Adrenal gland (tissue), 5 donors: ENCODE results near the gene TPK1.

Source experiments
- POLR2A ChIP-seq, 2 donors: fragments of 450-650 bp; IDR thresholded peaks; one replicate each; pipeline ENCODE4 v1.6.1; 2017; ENCODE audit warnings: antibody characterized with exemption in 2 of 2, mild to moderate bottlenecking in 2 of 2, moderate library complexity in 1 of 2
- TF ChIP-seq, protein P1 (sequence below), 6 experiments: fragments of 450-650 bp in 4 of 6; fragments of 200-600 bp in 2 of 6; sonication (generic) in 1 of 6; IDR thresholded peaks; 1 replicate in 5 of 6; 2 replicates in 1 of 6; pipeline versions ENCODE4 v1.5.1 to v1.8.0; 2016 to 2021; ENCODE audit warnings: antibody characterized with exemption in 6 of 6, mild to moderate bottlenecking in 2 of 6, moderate library complexity in 1 of 6
- donor health status: DM: no; HTN: no; CAD: no.

DNA sequence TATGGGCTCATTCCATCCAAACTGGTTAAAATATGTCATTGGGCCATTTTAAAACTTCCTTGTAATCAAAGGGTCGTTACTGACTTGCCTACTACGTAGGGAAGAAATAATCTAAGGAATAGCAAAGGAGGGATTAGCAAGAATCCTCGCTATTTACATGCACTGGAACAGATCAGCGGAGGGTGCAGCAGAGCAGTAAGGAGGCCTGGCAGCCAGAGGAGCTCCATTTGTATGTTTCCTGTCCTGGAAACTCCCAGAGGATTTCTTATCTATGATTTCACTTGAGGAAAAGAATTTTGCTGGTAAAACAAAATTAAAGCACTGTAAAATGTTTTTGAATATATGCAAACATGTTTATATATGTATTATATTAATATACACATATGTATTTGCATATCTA, 107.3 kb downstream of the TPK1 start:
- no peak for TF ChIP-seq POLR2A (IDR thresholded peaks at IDR 0.05)
- TF ChIP-seq, protein P1, sequence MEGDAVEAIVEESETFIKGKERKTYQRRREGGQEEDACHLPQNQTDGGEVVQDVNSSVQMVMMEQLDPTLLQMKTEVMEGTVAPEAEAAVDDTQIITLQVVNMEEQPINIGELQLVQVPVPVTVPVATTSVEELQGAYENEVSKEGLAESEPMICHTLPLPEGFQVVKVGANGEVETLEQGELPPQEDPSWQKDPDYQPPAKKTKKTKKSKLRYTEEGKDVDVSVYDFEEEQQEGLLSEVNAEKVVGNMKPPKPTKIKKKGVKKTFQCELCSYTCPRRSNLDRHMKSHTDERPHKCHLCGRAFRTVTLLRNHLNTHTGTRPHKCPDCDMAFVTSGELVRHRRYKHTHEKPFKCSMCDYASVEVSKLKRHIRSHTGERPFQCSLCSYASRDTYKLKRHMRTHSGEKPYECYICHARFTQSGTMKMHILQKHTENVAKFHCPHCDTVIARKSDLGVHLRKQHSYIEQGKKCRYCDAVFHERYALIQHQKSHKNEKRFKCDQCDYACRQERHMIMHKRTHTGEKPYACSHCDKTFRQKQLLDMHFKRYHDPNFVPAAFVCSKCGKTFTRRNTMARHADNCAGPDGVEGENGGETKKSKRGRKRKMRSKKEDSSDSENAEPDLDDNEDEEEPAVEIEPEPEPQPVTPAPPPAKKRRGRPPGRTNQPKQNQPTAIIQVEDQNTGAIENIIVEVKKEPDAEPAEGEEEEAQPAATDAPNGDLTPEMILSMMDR (IDR thresholded peaks at IDR 0.05), result no peak
